Activated T-helper 1 cell treated with anti-CD3 and anti-CD28 coated beads, Interleukin-12 subunit alpha, Interleukin-12 subunit beta, Interleukin-2, Interleukin-4 antibody, amounts not matched to agents 30 ng/mL and 10 ng/mL and 1 ng/mL, durations not matched to agents 14 hours and 24 hours and 36 hours (primary cell): ENCODE data around the gene CCT5. TPM values are rescaled to one million over a fixed set of nuclear protein-coding genes. Genes with fewer than 3 reads are reported as not detected.

Experiments used
- DNase-seq: peaks from one replicate; pipeline ENCODE4 v3.0.0; 2021; ENCODE audit warnings: low spot score
- H3K27ac Mint-ChIP-seq: one replicate; pipeline ENCODE4 v1.8.0; 2021; ENCODE audit warnings: mild to moderate bottlenecking, mixed read lengths
- H3K27me3 Mint-ChIP-seq: one replicate; pipeline ENCODE4 v1.8.0; 2022; ENCODE audit warnings: mild to moderate bottlenecking, moderate library complexity, mixed read lengths; ENCODE audit not compliant: insufficient read depth
- H3K36me3 Mint-ChIP-seq: one replicate; pipeline ENCODE4 v1.8.0; 2021; ENCODE audit warnings: low read depth, mixed read lengths
- H3K4me1 Mint-ChIP-seq: one replicate; pipeline ENCODE4 v1.8.0; 2021; ENCODE audit warnings: low read depth, mixed read lengths
- H3K4me3 Mint-ChIP-seq: one replicate; pipeline ENCODE4 v1.8.0; 2021; ENCODE audit warnings: mild to moderate bottlenecking, moderate library complexity, mixed read lengths
- H3K9me3 Mint-ChIP-seq: one replicate; pipeline ENCODE4 v1.8.0; 2021; ENCODE audit warnings: mixed read lengths
- intact Hi-C: fragments of 100-400 bp; cut with micrococcal nuclease; formaldehyde crosslinking; loops from one replicate; pipeline ENCODE4 v1.15.1; 2024
- total RNA-seq: library from RNA; stranded (reverse); gene quantifications from 2 replicates; pipeline ENCODE4 v1.2.3, GENCODE V29; 2022

Gene CCT5
- total RNA-seq, 1 donor from 2014 or later: 512 TPM

- Mint-ChIP-seq H3K9me3 (no peaks in the 10 kb centered on the region), H3K4me3 (no peak overlapping the region), H3K27ac (no peak overlapping the region), H3K27me3 (peaks cover 6% of the 10 kb centered on the region), H3K36me3 (no peaks in the 10 kb centered on the region), H3K4me1 (no peaks in the 10 kb centered on the region)
- no peak for DNase-seq
- intact Hi-C loops: no loop called here
These were observed 36.2 kb downstream of the CCT5 start for GRCh38 chr5:10286162-10286861.

GRCh38 chr5:10286862-10287227 lies 36.8 kb downstream of the CCT5 start:
- Mint-ChIP-seq H3K4me1 (no peaks in the 10 kb centered on the region), H3K27me3 (peaks cover 4% of the 10 kb centered on the region), H3K4me3 (no peak overlapping the region), H3K27ac (no peak overlapping the region), H3K9me3 (no peaks in the 10 kb centered on the region), H3K36me3 (no peaks in the 10 kb centered on the region)
- no peak for DNase-seq
- intact Hi-C loops: no loop called here

GRCh38 chr5:10288592-10289219 lies 38.6 kb downstream of the CCT5 start:
- Mint-ChIP-seq H3K9me3 (no peaks in the 10 kb centered on the region), H3K4me1 (no peaks in the 10 kb centered on the region), H3K27ac (no peak overlapping the region), H3K27me3 (peaks cover 10% of the 10 kb centered on the region), H3K4me3 (no peak overlapping the region), H3K36me3 (no peaks in the 10 kb centered on the region)
- intact Hi-C loops: no loop called here
- no peak for DNase-seq

- DNase-seq: no peak
- H3K9me3 Mint-ChIP-seq: no peaks in the 10 kb centered on the region
- intact Hi-C loops: no loop called here
- no peaks in the 10 kb centered on the region for H3K4me1 Mint-ChIP-seq
- H3K27me3 Mint-ChIP-seq: peaks cover 12% of the 10 kb centered on the region
- no peaks in the 10 kb centered on the region for H3K36me3 Mint-ChIP-seq
- H3K4me3 Mint-ChIP-seq: no peak overlapping the region
- no peak overlapping the region for H3K27ac Mint-ChIP-seq
These were observed 39.3 kb downstream of the CCT5 start for GRCh38 chr5:10289353-10289752.

- intact Hi-C loops: no loop called here
- H3K36me3 Mint-ChIP-seq: no peaks in the 10 kb centered on the region
- no peak overlapping the region for H3K4me3 Mint-ChIP-seq
- H3K4me1 Mint-ChIP-seq: no peaks in the 10 kb centered on the region
- H3K27ac Mint-ChIP-seq: no peak overlapping the region
- H3K9me3 Mint-ChIP-seq: no peaks in the 10 kb centered on the region
- no peak for DNase-seq
- peaks cover 12% of the 10 kb centered on the region for H3K27me3 Mint-ChIP-seq
These were observed 39.9 kb downstream of the CCT5 start for GRCh38 chr5:10289991-10290390.

- no peak for DNase-seq
- no peaks in the 10 kb centered on the region for H3K9me3 Mint-ChIP-seq
- H3K36me3 Mint-ChIP-seq: no peaks in the 10 kb centered on the region
- no peaks in the 10 kb centered on the region for H3K4me1 Mint-ChIP-seq
- H3K4me3 Mint-ChIP-seq: no peak overlapping the region
- H3K27me3 Mint-ChIP-seq: peaks cover 12% of the 10 kb centered on the region
- intact Hi-C loops: no loop called here
- H3K27ac Mint-ChIP-seq: no peak overlapping the region
These were observed 40.4 kb downstream of the CCT5 start for GRCh38 chr5:10290438-10290837.

- Mint-ChIP-seq H3K9me3 (no peaks in the 10 kb centered on the region), H3K36me3 (no peaks in the 10 kb centered on the region)
These were observed 41.7 kb downstream of the CCT5 start for GRCh38 chr5:10291692-10292339.

GRCh38 chr5:10293907-10294662 lies 44.0 kb downstream of the CCT5 start:
- H3K27ac Mint-ChIP-seq: no peak overlapping the region
- H3K4me1 Mint-ChIP-seq: no peaks in the 10 kb centered on the region
- no peak for DNase-seq
- no peaks in the 10 kb centered on the region for H3K36me3 Mint-ChIP-seq
- H3K27me3 Mint-ChIP-seq: peaks cover 9% of the 10 kb centered on the region
- intact Hi-C loops: no loop called here
- no peak overlapping the region for H3K4me3 Mint-ChIP-seq
- H3K9me3 Mint-ChIP-seq: no peaks in the 10 kb centered on the region

More at GRCh38 chr5:10291692-10292339, 41.7 kb downstream of the CCT5 start:
- no peak overlapping the region for H3K4me3 Mint-ChIP-seq
- H3K27ac Mint-ChIP-seq: no peak overlapping the region
- peaks cover 10% of the 10 kb centered on the region for H3K27me3 Mint-ChIP-seq
- intact Hi-C loops: no loop called here
- no peaks in the 10 kb centered on the region for H3K4me1 Mint-ChIP-seq
- DNase-seq: no peak

- Mint-ChIP-seq H3K4me1 (no peaks in the 10 kb centered on the region), H3K36me3 (no peaks in the 10 kb centered on the region)
These were observed 45.7 kb downstream of the CCT5 start for GRCh38 chr5:10295619-10296326.

GRCh38 chr5:10297646-10298204 lies 47.6 kb downstream of the CCT5 start:
- Mint-ChIP-seq H3K9me3 (no peaks in the 10 kb centered on the region), H3K4me3 (no peak overlapping the region), H3K4me1 (no peaks in the 10 kb centered on the region), H3K27me3 (peaks cover 9% of the 10 kb centered on the region), H3K36me3 (no peaks in the 10 kb centered on the region), H3K27ac (no peak overlapping the region)
- intact Hi-C loops: no loop called here
- DNase-seq: no peak

More at GRCh38 chr5:10295619-10296326, 45.7 kb downstream of the CCT5 start:
- Mint-ChIP-seq H3K9me3 (no peaks in the 10 kb centered on the region), H3K27me3 (peaks cover 9% of the 10 kb centered on the region), H3K4me3 (no peak overlapping the region), H3K27ac (no peak overlapping the region)
- no peak for DNase-seq
- intact Hi-C loops: no loop called here

- no peak overlapping the region for H3K4me3 Mint-ChIP-seq
- H3K27ac Mint-ChIP-seq: no peak overlapping the region
- intact Hi-C loops: no loop called here
- no peak for DNase-seq
- no peaks in the 10 kb centered on the region for H3K36me3 Mint-ChIP-seq
- H3K27me3 Mint-ChIP-seq: peaks cover 14% of the 10 kb centered on the region
- no peaks in the 10 kb centered on the region for H3K9me3 Mint-ChIP-seq
- no peaks in the 10 kb centered on the region for H3K4me1 Mint-ChIP-seq
These were observed 50.2 kb downstream of the CCT5 start for GRCh38 chr5:10300246-10300645.

- H3K4me1 Mint-ChIP-seq: no peaks in the 10 kb centered on the region
- no peak overlapping the region for H3K27ac Mint-ChIP-seq
- no peaks in the 10 kb centered on the region for H3K9me3 Mint-ChIP-seq
- DNase-seq: no peak
- no peaks in the 10 kb centered on the region for H3K36me3 Mint-ChIP-seq
- intact Hi-C loops: no loop called here
- peaks cover 21% of the 10 kb centered on the region for H3K27me3 Mint-ChIP-seq
- no peak overlapping the region for H3K4me3 Mint-ChIP-seq
These were observed 51.2 kb downstream of the CCT5 start for GRCh38 chr5:10301266-10301665.
